ENCODE measurements around the gene SYTL3.
A peak's percentile ranks its signal among the peaks of the same experiment; 100 is the strongest.
"Not testable (repeated sequence)": the region's sequence is repeated elsewhere in the genome, so short reads cannot be mapped to it uniquely, and the experiment has no call there.

The SYTL3 gene

DNA sequence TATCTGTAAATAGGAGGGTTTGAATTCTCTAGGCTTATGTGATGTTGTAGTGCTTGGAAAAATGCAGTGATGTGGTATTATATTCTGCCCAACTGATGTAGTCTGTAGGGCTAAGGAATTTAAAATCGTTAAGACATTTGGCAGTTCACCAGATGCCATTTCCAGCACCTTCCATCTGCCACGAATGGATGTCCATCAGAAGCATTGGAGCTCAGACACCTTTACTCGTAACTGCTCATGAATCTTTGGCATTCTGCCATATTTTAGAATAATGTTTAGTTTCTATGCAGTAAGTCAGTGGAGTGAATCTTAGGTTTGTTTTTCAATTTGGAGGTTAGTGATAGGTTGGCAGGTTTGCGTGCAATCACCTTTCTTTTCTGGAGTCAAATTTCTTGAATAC, 2.4 kb upstream of the SYTL3 start:
- Histone ChIP-seq H3K4me3 (ENCODE audit: control insufficient read depth in 1 of 7, extremely low read depth in 1 of 7, insufficient read depth in 4 of 7, low read depth in 2 of 7, low read length in 6 of 7) (no peak overlapping the region), H3K9me3 (ENCODE audit: control extremely low read depth in 1 of 5, control insufficient read depth in 4 of 5, insufficient read depth in 2 of 5, low read depth in 1 of 5, low read length in 4 of 5) (no peaks in the 10 kb centered on the region), H3K27me3 (replicated peaks in 2 of 5; ENCODE audit: control insufficient read depth in 4 of 5, insufficient read depth in 5 of 5, low read length in 4 of 5) (no peaks in the 10 kb centered on the region), H3K27ac (ENCODE audit: insufficient read depth in 1 of 2, low read depth in 1 of 2, low read length in 2 of 2, poor library complexity in 1 of 2, severe bottlenecking in 2 of 2) (no peak overlapping the region), H3K4me1 (ENCODE audit: control extremely low read depth in 1 of 4, control insufficient read depth in 4 of 4, insufficient read depth in 4 of 4, low read length in 3 of 4) (peaks cover 6 to 39% (median 32%) of the 10 kb centered on the region in 4 experiments), H3K36me3 (ENCODE audit: control insufficient read depth in 4 of 4, insufficient read depth in 4 of 4, low read length in 3 of 4) (peaks cover 0 to under 1% (median 0%) of the 10 kb centered on the region in 4 experiments)
- DNase-seq, result no peak
- ChIA-PET POLR2A (no interaction called here), CTCF (interaction anchor here (1.4 to 4.7 kb wide), 2 partner anchors 10 to 13 kb away, joined by 3 to 50 read pairs; no protein-coding TSS in a partner anchor)
- WGBS (ENCODE audit: insufficient coverage), result 78% methylated on average over 3 of the region's 4 CpGs

GRCh38 chr6:158648682-158649131, 1.1 kb upstream of the SYTL3 start:
- H3K9me3 ChIP-seq (ENCODE audit: control extremely low read depth in 1 of 5, control insufficient read depth in 4 of 5, insufficient read depth in 2 of 5, low read depth in 1 of 5, low read length in 4 of 5), result no peaks in the 10 kb centered on the region
- peaks cover 7 to 40% (median 28%) of the 10 kb centered on the region in 4 experiments for H3K4me1 ChIP-seq (ENCODE audit: control extremely low read depth in 1 of 4, control insufficient read depth in 4 of 4, insufficient read depth in 4 of 4, low read length in 3 of 4)
- DNase-seq, result no peak
- no peak overlapping the region for H3K4me3 ChIP-seq (ENCODE audit: control insufficient read depth in 1 of 7, extremely low read depth in 1 of 7, insufficient read depth in 4 of 7, low read depth in 2 of 7, low read length in 6 of 7)
- H3K27ac ChIP-seq (ENCODE audit: insufficient read depth in 1 of 2, low read depth in 1 of 2, low read length in 2 of 2, poor library complexity in 1 of 2, severe bottlenecking in 2 of 2), result no peak overlapping the region
- no peaks in the 10 kb centered on the region for H3K36me3 ChIP-seq (ENCODE audit: control insufficient read depth in 4 of 4, insufficient read depth in 4 of 4, low read length in 3 of 4)
- H3K27me3 ChIP-seq (replicated peaks in 2 of 5; ENCODE audit: control insufficient read depth in 4 of 5, insufficient read depth in 5 of 5, low read length in 4 of 5), result no peaks in the 10 kb centered on the region
- ChIA-PET POLR2A (interaction anchor here (1.1 kb wide), 1 partner anchor 40 kb away, joined by 4 read pairs; no protein-coding TSS in a partner anchor), CTCF (interaction anchor here (0.9 to 3.4 kb wide), 4 partner anchors 10 to 36 kb away, joined by 3 to 16 read pairs (median 6); no protein-coding TSS in a partner anchor)
- 95% methylated on average over 3 of the region's 5 CpGs for WGBS (ENCODE audit: insufficient coverage)

DNA sequence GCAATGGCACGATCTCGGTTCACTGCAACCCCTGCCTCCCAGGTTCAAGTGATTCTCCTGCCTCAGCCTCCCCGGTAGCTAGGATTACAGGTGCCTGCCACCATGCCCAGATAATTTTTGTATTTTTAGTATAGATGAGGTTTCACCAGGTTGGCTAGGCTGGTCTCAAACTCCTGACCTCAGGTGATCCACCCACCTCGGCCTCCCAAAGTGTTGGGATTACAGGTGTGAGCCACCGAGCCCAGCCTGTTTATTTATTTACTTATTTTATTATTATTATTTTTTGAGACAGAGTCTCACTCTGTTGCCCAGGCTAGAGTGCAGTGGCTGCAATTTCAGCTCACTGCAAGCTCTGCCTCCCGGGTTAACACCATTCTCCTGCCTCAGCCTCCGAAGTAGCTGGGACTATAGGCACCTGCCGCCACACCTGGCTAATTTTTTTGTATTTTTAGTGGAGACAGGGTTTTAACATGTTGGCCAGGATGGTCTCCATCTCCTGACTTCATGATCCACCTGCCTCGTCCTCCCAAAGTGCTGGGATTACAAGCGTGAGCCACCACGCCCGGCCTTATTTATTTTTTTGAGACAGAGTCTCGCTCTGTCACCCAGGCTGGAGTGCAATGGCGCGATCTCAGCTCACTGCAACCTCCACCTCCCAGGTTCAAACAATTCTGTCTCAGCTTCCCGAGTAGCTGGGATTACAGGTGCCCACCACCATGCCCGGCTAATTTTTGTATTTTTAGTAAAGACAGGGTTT, 2.3 kb downstream of the SYTL3 start:
- H3K27me3 ChIP-seq (replicated peaks in 2 of 5; ENCODE audit: control insufficient read depth in 4 of 5, insufficient read depth in 5 of 5, low read length in 4 of 5); H3K9me3 ChIP-seq (ENCODE audit: control extremely low read depth in 1 of 5, control insufficient read depth in 4 of 5, insufficient read depth in 2 of 5, low read depth in 1 of 5, low read length in 4 of 5); H3K4me3 ChIP-seq (ENCODE audit: control insufficient read depth in 1 of 7, extremely low read depth in 1 of 7, insufficient read depth in 4 of 7, low read depth in 2 of 7, low read length in 6 of 7); H3K27ac ChIP-seq (ENCODE audit: insufficient read depth in 1 of 2, low read depth in 1 of 2, low read length in 2 of 2, poor library complexity in 1 of 2, severe bottlenecking in 2 of 2); DNase-seq; H3K36me3 ChIP-seq (ENCODE audit: control insufficient read depth in 4 of 4, insufficient read depth in 4 of 4, low read length in 3 of 4); POLR2A ChIA-PET: not testable (repeated sequence)
- peaks cover 8 to 52% (median 35%) of the 10 kb centered on the region in 4 experiments for H3K4me1 ChIP-seq (ENCODE audit: control extremely low read depth in 1 of 4, control insufficient read depth in 4 of 4, insufficient read depth in 4 of 4, low read length in 3 of 4)
- CTCF ChIA-PET, result interaction anchor here (2.8 to 3.4 kb wide), 2 partner anchors 8 kb away, joined by 14 to 16 read pairs; partner anchors contain the start of gene DYNLT1
- WGBS (ENCODE audit: insufficient coverage), result 94% methylated on average over 12 of the region's 17 CpGs

DNA sequence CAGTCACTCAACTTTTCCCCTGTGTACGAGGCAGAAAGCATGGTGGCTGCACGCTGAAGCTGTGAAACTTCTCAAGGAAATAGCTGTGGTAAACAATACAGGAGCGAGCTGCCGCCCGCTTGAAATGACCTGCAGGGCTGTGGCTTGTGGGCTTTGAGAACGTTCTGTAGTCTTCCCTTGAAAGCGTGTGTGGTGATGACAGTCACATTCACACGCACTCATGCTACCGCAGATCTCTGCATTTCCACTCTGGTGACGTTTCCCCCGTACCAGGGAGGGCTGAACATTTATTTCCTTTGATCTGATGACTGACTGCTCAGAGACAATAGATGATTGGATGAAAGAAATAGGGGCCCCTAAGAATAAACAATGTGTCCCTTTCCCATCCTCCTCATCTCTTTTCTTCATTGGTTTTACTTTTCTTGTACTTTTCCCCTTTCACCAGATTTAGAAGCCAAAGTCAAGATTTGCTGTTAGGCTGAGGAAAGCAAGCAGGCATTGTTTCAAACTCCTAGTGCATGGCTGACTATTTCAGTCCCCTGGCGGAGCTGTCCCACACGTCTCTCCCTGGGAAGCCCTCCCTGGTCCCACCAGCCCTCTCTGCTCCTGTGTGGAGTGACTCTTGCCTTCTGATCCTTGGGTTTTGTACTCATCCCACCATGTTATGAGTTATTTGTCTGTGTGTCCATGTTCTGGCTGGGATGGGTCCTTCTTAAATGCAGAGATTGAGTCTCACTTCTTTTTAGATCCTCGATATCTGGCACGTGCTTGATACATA, 3.9 kb downstream of the SYTL3 start:
- no peaks in the 10 kb centered on the region for H3K9me3 ChIP-seq (ENCODE audit: control extremely low read depth in 1 of 5, control insufficient read depth in 4 of 5, insufficient read depth in 2 of 5, low read depth in 1 of 5, low read length in 4 of 5)
- peak overlapping the region in 1 of 7 experiments; percentile 4 for H3K4me3 ChIP-seq (ENCODE audit: control insufficient read depth in 1 of 7, extremely low read depth in 1 of 7, insufficient read depth in 4 of 7, low read depth in 2 of 7, low read length in 6 of 7)
- DNase-seq, result peak; percentile 95 to 98 (median 98)
- H3K27ac ChIP-seq (ENCODE audit: insufficient read depth in 1 of 2, low read depth in 1 of 2, low read length in 2 of 2, poor library complexity in 1 of 2, severe bottlenecking in 2 of 2), result peak overlapping the region in 1 of 2 experiments; percentile 64
- H3K36me3 ChIP-seq (ENCODE audit: control insufficient read depth in 4 of 4, insufficient read depth in 4 of 4, low read length in 3 of 4), result no peaks in the 10 kb centered on the region
- WGBS (ENCODE audit: insufficient coverage), result 38% methylated on average over 11 of the region's 15 CpGs
- ChIA-PET POLR2A (no interaction called here), CTCF (interaction anchor here (0.6 to 2.8 kb wide), 5 partner anchors 8 to 332 kb away, joined by 3 to 14 read pairs (median 5); partner anchors contain the start of gene DYNLT1)
- peaks cover 8 to 48% (median 35%) of the 10 kb centered on the region in 4 experiments for H3K4me1 ChIP-seq (ENCODE audit: control extremely low read depth in 1 of 4, control insufficient read depth in 4 of 4, insufficient read depth in 4 of 4, low read length in 3 of 4)
- peaks cover 0 to 8% (median 5%) of the 10 kb centered on the region in 5 experiments for H3K27me3 ChIP-seq (replicated peaks in 2 of 5; ENCODE audit: control insufficient read depth in 4 of 5, insufficient read depth in 5 of 5, low read length in 4 of 5)

DNA sequence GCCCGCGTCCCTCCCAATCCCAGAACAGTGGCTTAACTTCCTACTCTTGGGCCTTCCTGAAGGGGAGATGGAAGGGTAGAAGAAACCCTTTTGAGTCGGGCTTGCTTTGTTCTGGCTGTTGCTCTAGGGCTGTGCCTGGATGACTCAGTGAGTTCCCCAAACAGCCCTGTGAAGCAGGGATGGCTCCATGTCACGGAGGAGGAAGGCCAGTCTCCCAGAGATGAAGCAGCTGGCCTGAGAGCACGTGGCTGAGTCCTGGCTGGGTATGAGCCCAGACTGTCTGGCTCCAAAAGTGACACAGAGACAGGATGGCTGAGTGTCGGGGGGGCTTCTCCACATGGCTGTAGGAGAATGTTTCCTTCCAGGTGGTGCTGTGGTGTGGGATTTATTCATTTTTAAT, 4.6 kb downstream of the SYTL3 start:
- peaks cover 0 to 8% (median 5%) of the 10 kb centered on the region in 5 experiments for H3K27me3 ChIP-seq (replicated peaks in 2 of 5; ENCODE audit: control insufficient read depth in 4 of 5, insufficient read depth in 5 of 5, low read length in 4 of 5)
- H3K4me1 ChIP-seq (ENCODE audit: control extremely low read depth in 1 of 4, control insufficient read depth in 4 of 4, insufficient read depth in 4 of 4, low read length in 3 of 4), result peaks cover 8 to 41% (median 31%) of the 10 kb centered on the region in 4 experiments
- H3K9me3 ChIP-seq (ENCODE audit: control extremely low read depth in 1 of 5, control insufficient read depth in 4 of 5, insufficient read depth in 2 of 5, low read depth in 1 of 5, low read length in 4 of 5), result no peaks in the 10 kb centered on the region
- ChIA-PET POLR2A (interaction anchor here (0.7 to 0.8 kb wide), 2 partner anchors 10 to 153 kb away, joined by 3 read pairs; partner anchors contain the start of gene DYNLT1), CTCF (interaction anchor here (2.8 kb wide), 1 partner anchor 11 kb away, joined by 14 read pairs; the partner anchor contains the start of gene DYNLT1)
- peak in 2 of 3 donors; percentile 29 to 45 for DNase-seq
- H3K27ac ChIP-seq (ENCODE audit: insufficient read depth in 1 of 2, low read depth in 1 of 2, low read length in 2 of 2, poor library complexity in 1 of 2, severe bottlenecking in 2 of 2), result no peak overlapping the region
- WGBS (ENCODE audit: insufficient coverage), result 93% methylated on average over 6 of the region's 6 CpGs
- no peaks in the 10 kb centered on the region for H3K36me3 ChIP-seq (ENCODE audit: control insufficient read depth in 4 of 4, insufficient read depth in 4 of 4, low read length in 3 of 4)
- H3K4me3 ChIP-seq (ENCODE audit: control insufficient read depth in 1 of 7, extremely low read depth in 1 of 7, insufficient read depth in 4 of 7, low read depth in 2 of 7, low read length in 6 of 7), result no peak overlapping the region

GRCh38 chr6:158654960-158655489, 5.2 kb downstream of the SYTL3 start:
- no peak overlapping the region for H3K27ac ChIP-seq (ENCODE audit: insufficient read depth in 1 of 2, low read depth in 1 of 2, low read length in 2 of 2, poor library complexity in 1 of 2, severe bottlenecking in 2 of 2)

More at GRCh38 chr6:158654960-158655489, 5.2 kb downstream of the SYTL3 start:
- WGBS (ENCODE audit: insufficient coverage), result 50% methylated on average over 8 of the region's 10 CpGs
- peak in 2 of 3 donors; percentile 47 for DNase-seq
- CTCF ChIA-PET, result interaction anchor here (0.8 to 2.8 kb wide), 3 partner anchors 11 to 36 kb away, joined by 3 to 14 read pairs (median 4); partner anchors contain the start of gene DYNLT1
- peaks cover 8 to 36% (median 26%) of the 10 kb centered on the region in 4 experiments for H3K4me1 ChIP-seq (ENCODE audit: control extremely low read depth in 1 of 4, control insufficient read depth in 4 of 4, insufficient read depth in 4 of 4, low read length in 3 of 4)
- H3K36me3 ChIP-seq (ENCODE audit: control insufficient read depth in 4 of 4, insufficient read depth in 4 of 4, low read length in 3 of 4), result no peaks in the 10 kb centered on the region
- POLR2A ChIA-PET, result interaction anchor here (0.7 to 0.8 kb wide), 2 partner anchors 11 to 152 kb away, joined by 3 read pairs; partner anchors contain the start of gene DYNLT1
- H3K4me3 ChIP-seq (ENCODE audit: control insufficient read depth in 1 of 7, extremely low read depth in 1 of 7, insufficient read depth in 4 of 7, low read depth in 2 of 7, low read length in 6 of 7), result no peak overlapping the region
- H3K27me3 ChIP-seq (replicated peaks in 2 of 5; ENCODE audit: control insufficient read depth in 4 of 5, insufficient read depth in 5 of 5, low read length in 4 of 5), result peaks cover 0 to 8% (median 5%) of the 10 kb centered on the region in 5 experiments
- H3K9me3 ChIP-seq (ENCODE audit: control extremely low read depth in 1 of 5, control insufficient read depth in 4 of 5, insufficient read depth in 2 of 5, low read depth in 1 of 5, low read length in 4 of 5), result no peaks in the 10 kb centered on the region
